NT2/D1 (cell line): ENCODE data around the gene HDDC3.

ENCODE experiments used
- SUZ12 ChIP-seq: IDR thresholded peaks from 2 replicates; pipeline ENCODE4 v1.6.1; 2011; ENCODE audit not compliant: insufficient read length, insufficient read depth; ENCODE audit errors: extremely low read depth
- YY1 ChIP-seq: IDR thresholded peaks from 2 replicates; pipeline ENCODE4 v1.6.1; 2011; ENCODE audit not compliant: insufficient read length, insufficient read depth
- ZNF274 ChIP-seq: IDR thresholded peaks from 2 replicates; pipeline ENCODE4 v1.6.1; 2011; ENCODE audit warnings: mild to moderate bottlenecking, low read depth, low read length

GRCh38 chr15:90891346-90891949 is 40.9 kb downstream of the HDDC3 start:
- TF ChIP-seq YY1 (no peak), SUZ12 (no peak), ZNF274 (no peak)
